ENCODE results near the gene PCAT6. TPM values are rescaled to one million over a fixed set of nuclear protein-coding genes. Genes with fewer than 3 reads are reported as not detected.

PCAT6 gene
- total RNA-seq, 1 donor from 2014 or later = not detected

DNA sequence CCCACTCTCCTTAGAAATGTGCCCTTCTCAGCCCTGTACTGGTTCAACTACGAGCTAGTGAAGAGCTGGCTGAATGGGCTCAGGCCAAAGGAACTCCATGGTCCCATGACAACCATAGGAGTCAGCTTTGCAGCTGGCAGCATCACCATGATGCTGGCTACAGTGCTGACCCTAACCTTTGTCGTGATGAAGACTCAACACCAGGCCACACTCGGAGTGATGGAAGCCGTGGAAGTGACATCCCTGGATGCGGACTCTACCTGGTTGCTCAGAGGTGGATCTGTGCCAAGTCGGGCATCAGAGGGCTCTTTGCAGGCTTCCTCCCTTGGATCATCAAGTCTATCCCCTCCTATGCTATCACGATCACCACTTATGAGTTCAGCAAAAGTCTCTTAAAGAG, 14.1 kb upstream of the PCAT6 start:
- Histone ChIP-seq H3K4me1 (ENCODE audit: control insufficient read depth in 3 of 3, insufficient read depth in 3 of 3, low read length in 3 of 3) (no peaks in the 10 kb centered on the region), H3K9me3 (ENCODE audit: control insufficient read depth in 3 of 3, low read length in 3 of 3) (no peaks in the 10 kb centered on the region), H3K9ac (ENCODE audit: low read depth in 1 of 3, low read length in 3 of 3) (no peak overlapping the region), H3K36me3 (ENCODE audit: control insufficient read depth in 3 of 3, insufficient read depth in 3 of 3, low read length in 3 of 3) (no peaks in the 10 kb centered on the region), H3K27ac (ENCODE audit: low read depth, low read length) (no peak overlapping the region), H3K4me3 (ENCODE audit: low read length in 3 of 3) (no peak overlapping the region), H3K27me3 (ENCODE audit: control insufficient read depth in 3 of 3, insufficient read depth in 3 of 3, low read length in 3 of 3) (no peaks in the 10 kb centered on the region)

DNA sequence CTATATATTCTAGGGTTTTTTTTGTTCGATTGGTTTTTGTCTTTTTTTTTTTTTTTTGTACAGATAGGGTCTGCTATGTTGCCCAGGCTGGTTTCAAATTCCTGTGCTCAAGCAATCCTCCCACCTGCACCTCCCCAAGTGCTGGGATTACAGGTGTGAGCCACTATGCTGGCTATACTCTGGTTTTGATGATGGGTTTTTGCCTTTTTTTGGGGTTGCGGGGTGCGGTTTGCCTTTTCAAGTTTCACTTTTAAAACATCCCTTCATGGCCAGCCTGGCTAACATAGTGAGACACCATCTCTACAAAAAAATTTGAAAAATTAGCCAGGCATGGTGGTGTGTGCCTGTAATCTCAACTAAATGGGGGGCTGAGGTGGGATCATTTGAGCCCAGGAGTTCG, 12.5 kb upstream of the PCAT6 start:
- no peaks in the 10 kb centered on the region for H3K9me3 ChIP-seq (ENCODE audit: control insufficient read depth in 3 of 3, low read length in 3 of 3)
- H3K4me3 ChIP-seq (ENCODE audit: low read length in 3 of 3) = no peak overlapping the region
- H3K27ac ChIP-seq (ENCODE audit: low read depth, low read length) = no peak overlapping the region
- H3K9ac ChIP-seq (ENCODE audit: low read depth in 1 of 3, low read length in 3 of 3) = no peak overlapping the region
- H3K36me3 ChIP-seq (ENCODE audit: control insufficient read depth in 3 of 3, insufficient read depth in 3 of 3, low read length in 3 of 3) = no peaks in the 10 kb centered on the region
- H3K4me1 ChIP-seq (ENCODE audit: control insufficient read depth in 3 of 3, insufficient read depth in 3 of 3, low read length in 3 of 3) = no peaks in the 10 kb centered on the region
- no peaks in the 10 kb centered on the region for H3K27me3 ChIP-seq (ENCODE audit: control insufficient read depth in 3 of 3, insufficient read depth in 3 of 3, low read length in 3 of 3)

DNA sequence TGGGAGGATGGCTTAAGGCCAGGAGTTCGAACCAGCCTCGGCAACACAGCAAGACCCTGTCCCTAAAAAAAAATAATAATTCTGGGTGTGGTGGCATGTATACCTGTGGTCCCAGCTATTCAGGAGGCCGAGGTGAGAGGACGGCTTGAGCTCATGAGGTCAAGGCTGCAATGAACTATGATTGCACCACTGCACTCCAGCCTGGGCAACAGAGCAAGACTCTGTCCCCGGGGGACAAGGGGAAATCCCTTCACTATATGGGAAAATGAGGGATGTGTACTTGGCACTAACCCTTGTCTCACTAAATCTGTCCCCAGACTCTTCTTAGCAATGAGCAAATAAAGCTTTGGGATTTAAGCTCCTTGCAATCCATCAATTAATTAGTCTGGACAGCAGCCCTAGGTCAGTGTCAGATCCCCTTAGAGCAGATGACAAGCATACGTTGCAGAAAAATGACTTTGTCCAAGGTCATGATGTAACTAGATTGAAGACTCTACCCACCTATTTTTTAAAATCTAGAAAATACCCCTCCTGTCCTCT, 11.9 kb upstream of the PCAT6 start:
- Histone ChIP-seq H3K9me3 (ENCODE audit: control insufficient read depth in 3 of 3, low read length in 3 of 3) (no peaks in the 10 kb centered on the region), H3K27me3 (ENCODE audit: control insufficient read depth in 3 of 3, insufficient read depth in 3 of 3, low read length in 3 of 3) (no peaks in the 10 kb centered on the region), H3K4me1 (ENCODE audit: control insufficient read depth in 3 of 3, insufficient read depth in 3 of 3, low read length in 3 of 3) (no peaks in the 10 kb centered on the region), H3K9ac (ENCODE audit: low read depth in 1 of 3, low read length in 3 of 3) (no peak overlapping the region), H3K27ac (ENCODE audit: low read depth, low read length) (no peak overlapping the region), H3K36me3 (ENCODE audit: control insufficient read depth in 3 of 3, insufficient read depth in 3 of 3, low read length in 3 of 3) (no peaks in the 10 kb centered on the region), H3K4me3 (ENCODE audit: low read length in 3 of 3) (no peak overlapping the region)

DNA sequence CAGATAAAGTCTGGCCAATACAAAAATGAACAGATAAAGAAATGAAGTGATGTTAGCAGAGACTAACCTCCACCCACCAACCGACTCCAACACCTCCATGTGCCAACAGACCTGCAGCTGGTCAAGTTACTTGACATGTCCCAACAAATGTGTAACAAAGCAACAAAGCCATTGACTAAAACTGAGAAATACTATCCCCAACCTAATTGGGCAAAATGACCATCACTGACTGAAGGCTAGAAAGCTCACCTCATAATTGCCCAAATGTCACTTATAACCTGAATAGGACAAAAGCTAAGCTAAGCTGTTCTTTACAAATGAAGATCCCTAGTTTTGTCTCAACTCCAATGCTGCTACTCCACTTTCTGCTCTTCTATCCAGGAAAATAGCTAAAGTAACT, 10.0 kb upstream of the PCAT6 start:
- Histone ChIP-seq H3K27ac (ENCODE audit: low read depth, low read length) (no peak overlapping the region), H3K4me3 (ENCODE audit: low read length in 3 of 3) (no peak overlapping the region), H3K27me3 (ENCODE audit: control insufficient read depth in 3 of 3, insufficient read depth in 3 of 3, low read length in 3 of 3) (no peaks in the 10 kb centered on the region), H3K9me3 (ENCODE audit: control insufficient read depth in 3 of 3, low read length in 3 of 3) (no peaks in the 10 kb centered on the region), H3K4me1 (ENCODE audit: control insufficient read depth in 3 of 3, insufficient read depth in 3 of 3, low read length in 3 of 3) (peaks cover 0 to 2% (median 0%) of the 10 kb centered on the region in 3 donors), H3K36me3 (ENCODE audit: control insufficient read depth in 3 of 3, insufficient read depth in 3 of 3, low read length in 3 of 3) (no peaks in the 10 kb centered on the region), H3K9ac (ENCODE audit: low read depth in 1 of 3, low read length in 3 of 3) (no peak overlapping the region)

DNA sequence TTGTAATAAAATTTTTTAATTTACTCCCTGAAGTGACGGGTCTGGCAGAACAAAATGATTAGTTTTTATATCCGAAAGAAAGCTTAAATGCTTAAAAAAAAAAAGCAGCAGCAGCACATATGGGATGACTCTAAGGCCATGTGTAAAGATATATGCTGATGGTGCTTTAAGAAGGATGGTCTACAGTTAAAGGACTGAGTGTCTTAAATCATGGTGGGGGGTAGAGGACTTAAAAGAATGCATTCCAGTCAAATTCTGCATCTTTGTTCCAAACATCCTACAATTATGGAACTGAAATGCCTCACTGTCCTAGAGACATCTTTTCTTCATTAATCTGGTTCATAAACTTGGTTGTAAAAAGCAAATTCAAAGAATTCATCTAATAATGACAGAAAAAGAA, 9.6 kb upstream of the PCAT6 start:
- H3K9me3 ChIP-seq (ENCODE audit: control insufficient read depth in 3 of 3, low read length in 3 of 3) = no peaks in the 10 kb centered on the region
- no peak overlapping the region for H3K27ac ChIP-seq (ENCODE audit: low read depth, low read length)
- no peaks in the 10 kb centered on the region for H3K27me3 ChIP-seq (ENCODE audit: control insufficient read depth in 3 of 3, insufficient read depth in 3 of 3, low read length in 3 of 3)
- H3K4me3 ChIP-seq (ENCODE audit: low read length in 3 of 3) = no peak overlapping the region
- H3K4me1 ChIP-seq (ENCODE audit: control insufficient read depth in 3 of 3, insufficient read depth in 3 of 3, low read length in 3 of 3) = peaks cover 0 to 2% (median 0%) of the 10 kb centered on the region in 3 donors
- no peak overlapping the region for H3K9ac ChIP-seq (ENCODE audit: low read depth in 1 of 3, low read length in 3 of 3)
- H3K36me3 ChIP-seq (ENCODE audit: control insufficient read depth in 3 of 3, insufficient read depth in 3 of 3, low read length in 3 of 3) = no peaks in the 10 kb centered on the region

DNA sequence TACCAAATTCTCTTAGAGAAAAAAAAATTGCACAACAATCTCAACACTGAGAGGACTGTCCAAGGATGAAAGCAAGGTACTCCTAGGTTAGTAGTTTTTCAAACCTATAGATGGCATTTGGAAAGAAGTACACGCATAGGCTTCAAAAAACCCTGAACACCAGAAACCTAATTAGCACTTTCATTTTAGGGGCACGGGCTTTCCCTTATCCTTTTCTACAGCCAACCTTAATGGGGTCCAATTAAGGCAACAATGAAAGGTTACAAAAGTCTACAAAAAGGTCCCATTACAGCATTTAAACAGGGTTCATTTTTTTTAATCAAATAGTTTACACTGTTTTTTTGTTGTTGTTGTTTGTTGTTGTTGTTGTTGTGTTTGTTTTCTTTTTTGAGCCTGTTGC, 8.7 kb upstream of the PCAT6 start:
- Histone ChIP-seq H3K36me3 (ENCODE audit: control insufficient read depth in 3 of 3, insufficient read depth in 3 of 3, low read length in 3 of 3) (no peaks in the 10 kb centered on the region), H3K4me3 (ENCODE audit: low read length in 3 of 3) (no peak overlapping the region), H3K9ac (ENCODE audit: low read depth in 1 of 3, low read length in 3 of 3) (no peak overlapping the region), H3K4me1 (ENCODE audit: control insufficient read depth in 3 of 3, insufficient read depth in 3 of 3, low read length in 3 of 3) (peaks cover 0 to 8% (median 8%) of the 10 kb centered on the region in 3 donors), H3K27me3 (ENCODE audit: control insufficient read depth in 3 of 3, insufficient read depth in 3 of 3, low read length in 3 of 3) (no peaks in the 10 kb centered on the region), H3K9me3 (ENCODE audit: control insufficient read depth in 3 of 3, low read length in 3 of 3) (no peaks in the 10 kb centered on the region), H3K27ac (ENCODE audit: low read depth, low read length) (no peak overlapping the region)

DNA sequence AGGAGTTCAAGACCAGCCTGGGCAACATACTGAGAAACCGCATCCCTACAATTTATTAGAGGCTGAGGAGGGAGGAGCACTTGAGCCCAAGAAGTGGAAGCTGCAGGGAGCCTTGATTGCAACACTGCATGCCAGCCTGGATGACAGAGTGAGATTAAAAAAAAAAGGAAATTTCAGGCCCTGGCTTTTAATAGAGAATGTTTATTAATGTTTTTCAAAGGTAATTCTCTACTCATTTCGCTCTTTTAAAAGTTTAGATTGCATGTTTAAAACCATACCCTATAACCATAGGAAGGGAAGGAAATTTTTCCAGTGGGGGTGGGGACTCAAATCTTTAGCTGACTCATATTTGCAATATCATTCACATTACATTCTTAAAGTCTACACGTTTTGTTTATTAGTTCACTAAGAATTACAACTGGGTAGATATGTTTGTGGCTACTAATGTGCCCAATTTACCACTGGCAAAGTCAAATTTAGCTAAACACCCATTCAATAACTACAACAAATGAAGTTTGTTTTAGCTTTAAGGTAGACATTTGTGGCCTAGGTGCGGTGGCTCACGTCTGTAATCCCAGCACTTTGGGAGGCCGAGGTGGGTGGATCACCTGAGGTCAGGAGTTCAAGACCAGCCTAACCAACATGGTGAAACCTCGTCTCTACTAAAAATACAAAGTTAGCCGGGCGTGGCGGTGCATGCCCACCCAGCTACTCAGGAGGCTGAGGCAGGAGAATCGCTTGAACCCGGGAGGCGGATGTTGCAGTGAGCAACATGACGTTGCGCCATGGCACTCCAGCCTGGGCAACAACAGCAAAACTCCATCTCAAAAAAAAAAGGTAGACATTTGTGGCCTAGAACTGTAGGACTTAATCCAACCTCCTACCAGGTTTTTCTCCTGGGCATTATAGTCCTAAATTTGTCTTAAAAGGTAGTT, 7.5 kb upstream of the PCAT6 start:
- Histone ChIP-seq H3K4me3 (ENCODE audit: low read length in 3 of 3) (no peak overlapping the region), H3K9ac (ENCODE audit: low read depth in 1 of 3, low read length in 3 of 3) (no peak overlapping the region), H3K9me3 (ENCODE audit: control insufficient read depth in 3 of 3, low read length in 3 of 3) (no peaks in the 10 kb centered on the region), H3K27me3 (ENCODE audit: control insufficient read depth in 3 of 3, insufficient read depth in 3 of 3, low read length in 3 of 3) (no peaks in the 10 kb centered on the region), H3K27ac (ENCODE audit: low read depth, low read length) (no peak overlapping the region), H3K36me3 (ENCODE audit: control insufficient read depth in 3 of 3, insufficient read depth in 3 of 3, low read length in 3 of 3) (no peaks in the 10 kb centered on the region), H3K4me1 (ENCODE audit: control insufficient read depth in 3 of 3, insufficient read depth in 3 of 3, low read length in 3 of 3) (peaks cover 0 to 8% (median 8%) of the 10 kb centered on the region in 3 donors)

DNA sequence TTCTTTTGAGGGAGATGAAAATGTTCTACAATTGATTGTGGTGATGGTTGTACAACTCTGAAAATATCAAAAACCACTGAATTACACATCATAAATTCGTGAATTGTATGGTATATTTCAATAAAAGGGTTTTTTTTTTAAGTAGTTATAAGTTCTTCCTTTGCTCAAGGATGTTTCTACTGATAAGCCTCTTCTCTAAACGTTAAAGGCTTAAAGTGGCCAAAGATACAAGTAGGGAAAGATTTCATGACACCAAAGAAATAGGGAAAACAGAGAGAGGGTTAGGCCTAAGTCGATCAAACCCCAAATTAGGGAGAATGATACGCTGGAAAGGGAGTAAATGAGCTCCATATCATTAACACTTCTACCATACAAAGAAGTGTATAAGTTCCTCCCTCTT, 6.6 kb upstream of the PCAT6 start:
- H3K36me3 ChIP-seq (ENCODE audit: control insufficient read depth in 3 of 3, insufficient read depth in 3 of 3, low read length in 3 of 3) = no peaks in the 10 kb centered on the region
- H3K9me3 ChIP-seq (ENCODE audit: control insufficient read depth in 3 of 3, low read length in 3 of 3) = no peaks in the 10 kb centered on the region
- H3K4me1 ChIP-seq (ENCODE audit: control insufficient read depth in 3 of 3, insufficient read depth in 3 of 3, low read length in 3 of 3) = peaks cover 4 to 12% (median 10%) of the 10 kb centered on the region in 3 donors
- H3K27ac ChIP-seq (ENCODE audit: low read depth, low read length) = no peak overlapping the region
- peaks cover 0 to 6% (median 0%) of the 10 kb centered on the region in 3 donors for H3K27me3 ChIP-seq (ENCODE audit: control insufficient read depth in 3 of 3, insufficient read depth in 3 of 3, low read length in 3 of 3)
- H3K4me3 ChIP-seq (ENCODE audit: low read length in 3 of 3) = no peak overlapping the region
- no peak overlapping the region for H3K9ac ChIP-seq (ENCODE audit: low read depth in 1 of 3, low read length in 3 of 3)

DNA sequence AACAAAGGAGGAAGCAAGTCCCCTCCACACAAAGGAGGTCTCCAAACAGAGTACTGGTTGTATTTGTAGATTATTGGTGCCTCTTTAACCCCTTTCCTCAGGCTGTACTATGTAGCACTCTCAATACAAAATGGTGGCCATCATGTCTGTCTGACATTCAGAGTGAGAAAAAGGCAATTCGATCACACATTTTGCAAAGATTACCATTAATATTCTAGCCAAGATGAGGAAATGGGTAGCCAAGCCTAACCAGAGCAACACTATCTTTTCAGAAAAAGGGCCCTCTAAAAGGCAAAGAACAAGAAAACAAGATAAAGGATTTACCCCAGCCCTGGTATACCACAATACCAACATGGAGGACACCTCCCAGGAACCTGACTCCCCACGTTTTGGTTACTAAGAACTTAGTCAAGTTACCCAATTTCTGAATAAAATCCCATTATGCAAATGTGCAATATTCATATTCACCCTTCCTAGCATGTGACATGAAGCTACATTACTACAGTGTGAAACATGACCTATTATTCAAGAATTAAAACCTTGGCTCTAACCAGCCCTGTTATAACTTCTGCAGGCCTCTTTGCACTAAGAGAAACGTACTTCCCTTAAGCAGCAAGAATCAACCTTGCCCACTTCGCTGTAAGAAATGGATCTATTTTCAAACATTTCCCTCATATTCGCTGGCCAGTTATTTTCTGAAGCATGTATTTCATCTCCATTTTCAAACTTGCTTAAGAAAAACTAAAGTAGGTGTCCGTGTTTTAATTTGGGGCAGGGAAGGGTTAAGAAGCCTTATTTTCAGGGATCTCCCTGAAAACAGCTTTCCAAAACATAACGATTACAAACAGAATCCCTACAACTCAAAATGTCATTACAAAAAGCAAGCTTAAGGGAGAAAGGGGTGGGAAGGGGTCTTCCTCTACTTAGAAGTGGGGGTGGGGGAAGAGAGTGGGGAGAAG, 4.6 kb upstream of the PCAT6 start:
- peak overlapping the region; percentile 30 for H3K27ac ChIP-seq (ENCODE audit: low read depth, low read length)
- no peaks in the 10 kb centered on the region for H3K9me3 ChIP-seq (ENCODE audit: control insufficient read depth in 3 of 3, low read length in 3 of 3)
- H3K4me1 ChIP-seq (ENCODE audit: control insufficient read depth in 3 of 3, insufficient read depth in 3 of 3, low read length in 3 of 3) = peaks cover 11 to 20% (median 13%) of the 10 kb centered on the region in 3 donors
- peak overlapping the region; percentile 75 to 95 (median 85) for H3K4me3 ChIP-seq (ENCODE audit: low read length in 3 of 3)
- no peaks in the 10 kb centered on the region for H3K36me3 ChIP-seq (ENCODE audit: control insufficient read depth in 3 of 3, insufficient read depth in 3 of 3, low read length in 3 of 3)
- H3K27me3 ChIP-seq (ENCODE audit: control insufficient read depth in 3 of 3, insufficient read depth in 3 of 3, low read length in 3 of 3) = peaks cover 0 to 6% (median 0%) of the 10 kb centered on the region in 3 donors
- peak overlapping the region; percentile 65 to 79 (median 75) for H3K9ac ChIP-seq (ENCODE audit: low read depth in 1 of 3, low read length in 3 of 3)

Data from skeletal muscle tissue (tissue), 4 donors.